ENCODE data around the gene ARHGAP42.

Gene ARHGAP42

GRCh38 chr11:100667449-100667848 lies 19.6 kb upstream of the ARHGAP42 start:
- no peak for TF ChIP-seq CTCF (IDR thresholded peaks at IDR 0.05; ENCODE audit: low read depth, low read length)
- H3K36me3 ChIP-seq, result no peaks in the 10 kb centered on the region
- no peak overlapping the region for H3K4me3 ChIP-seq (ENCODE audit: low read depth, low read length)
- DNase-seq, result no peak
- H3K27me3 ChIP-seq (ENCODE audit: insufficient read depth, low read depth, severe bottlenecking), result no peaks in the 10 kb centered on the region
- no peaks in the 10 kb centered on the region for H3K9me3 ChIP-seq (ENCODE audit: severe bottlenecking)
- H3K27ac ChIP-seq, result no peak overlapping the region

- H3K9me3 ChIP-seq (ENCODE audit: severe bottlenecking), result no peaks in the 10 kb centered on the region
- H3K36me3 ChIP-seq, result no peaks in the 10 kb centered on the region
- no peak overlapping the region for H3K27ac ChIP-seq
- TF ChIP-seq CTCF (IDR thresholded peaks at IDR 0.05; ENCODE audit: low read depth, low read length), result no peak
- no peaks in the 10 kb centered on the region for H3K27me3 ChIP-seq (ENCODE audit: insufficient read depth, low read depth, severe bottlenecking)
- DNase-seq, result no peak
- H3K4me3 ChIP-seq (ENCODE audit: low read depth, low read length), result no peak overlapping the region
Observed at GRCh38 chr11:100670140-100670539, 16.9 kb upstream of the ARHGAP42 start.

- Histone ChIP-seq H3K36me3 (no peaks in the 10 kb centered on the region), H3K27me3 (ENCODE audit: insufficient read depth, low read depth, severe bottlenecking) (no peaks in the 10 kb centered on the region), H3K27ac (no peak overlapping the region), H3K9me3 (ENCODE audit: severe bottlenecking) (no peaks in the 10 kb centered on the region), H3K4me3 (ENCODE audit: low read depth, low read length) (no peak overlapping the region)
- TF ChIP-seq CTCF (IDR thresholded peaks at IDR 0.05; ENCODE audit: low read depth, low read length), result no peak
- DNase-seq, result no peak
Observed at GRCh38 chr11:100671471-100671870, 15.6 kb upstream of the ARHGAP42 start.

- H3K4me3 ChIP-seq (ENCODE audit: low read depth, low read length), result no peak overlapping the region
- no peaks in the 10 kb centered on the region for H3K36me3 ChIP-seq
- no peaks in the 10 kb centered on the region for H3K27me3 ChIP-seq (ENCODE audit: insufficient read depth, low read depth, severe bottlenecking)
- DNase-seq, result no peak
- H3K9me3 ChIP-seq (ENCODE audit: severe bottlenecking), result no peaks in the 10 kb centered on the region
- TF ChIP-seq CTCF (IDR thresholded peaks at IDR 0.05; ENCODE audit: low read depth, low read length), result no peak
- H3K27ac ChIP-seq, result no peak overlapping the region
Observed at GRCh38 chr11:100672498-100673033, 14.5 kb upstream of the ARHGAP42 start.

GRCh38 chr11:100673063-100673462 lies 14.0 kb upstream of the ARHGAP42 start:
- Histone ChIP-seq H3K27ac (no peak overlapping the region), H3K9me3 (ENCODE audit: severe bottlenecking) (no peaks in the 10 kb centered on the region), H3K27me3 (ENCODE audit: insufficient read depth, low read depth, severe bottlenecking) (no peaks in the 10 kb centered on the region), H3K4me3 (ENCODE audit: low read depth, low read length) (no peak overlapping the region), H3K36me3 (no peaks in the 10 kb centered on the region)
- no peak for DNase-seq
- TF ChIP-seq CTCF (IDR thresholded peaks at IDR 0.05; ENCODE audit: low read depth, low read length), result no peak

GRCh38 chr11:100674212-100674611 lies 12.9 kb upstream of the ARHGAP42 start:
- no peak overlapping the region for H3K27ac ChIP-seq

More at GRCh38 chr11:100674212-100674611, 12.9 kb upstream of the ARHGAP42 start:
- Histone ChIP-seq H3K9me3 (ENCODE audit: severe bottlenecking) (no peaks in the 10 kb centered on the region), H3K36me3 (no peaks in the 10 kb centered on the region), H3K27me3 (ENCODE audit: insufficient read depth, low read depth, severe bottlenecking) (no peaks in the 10 kb centered on the region), H3K4me3 (ENCODE audit: low read depth, low read length) (no peak overlapping the region)
- DNase-seq, result no peak
- no peak for TF ChIP-seq CTCF (IDR thresholded peaks at IDR 0.05; ENCODE audit: low read depth, low read length)
